DND-41 (cell line): ENCODE data around the gene HSPA12B.

ENCODE experiments used
- ATAC-seq: fragments of 200-7000 bp; cut with Tn5 transposase; 3 replicates; pipeline ENCODE4 v1.9.1; 2021; ENCODE audit warnings: low read depth; ENCODE audit not compliant: insufficient read depth
- DNase-seq: peaks from one replicate; pipeline ENCODE4 v3.0.0-alpha.2; 2020
- H2AFZ ChIP-seq: 2 replicates; pipeline ENCODE4 v1.6.0; 2012; ENCODE audit warnings: low read depth, low read length
- H3K27ac ChIP-seq: 2 replicates; pipeline ENCODE4 v1.5.1; 2012; ENCODE audit warnings: low read length, inconsistent platforms
- H3K27me3 ChIP-seq: fragments of 200-600 bp; sonication (generic); 2 replicates; pipeline ENCODE4 v1.6.0; 2012; ENCODE audit warnings: low read length, mild to moderate bottlenecking, inconsistent platforms; ENCODE audit not compliant: insufficient read depth, poor library complexity
- H3K36me3 ChIP-seq: 2 replicates; pipeline ENCODE4 v1.5.1; 2012; ENCODE audit warnings: low read length, inconsistent platforms; ENCODE audit not compliant: insufficient read depth
- H3K4me1 ChIP-seq: 2 replicates; pipeline ENCODE4 v1.5.1; 2012; ENCODE audit warnings: mild to moderate bottlenecking, low read length; ENCODE audit not compliant: insufficient read depth
- H3K4me2 ChIP-seq: 2 replicates; pipeline ENCODE4 v1.6.0; 2012; ENCODE audit warnings: mild to moderate bottlenecking, moderate library complexity, low read length, inconsistent platforms; ENCODE audit not compliant: insufficient read depth
- H3K4me3 ChIP-seq, 2 experiments: fragments of 200-600 bp in 1 of 2; shearing (Covaris generic) in 1 of 2; 2 replicates each; pipeline ENCODE4 v1.5.1; 2012 to 2016; ENCODE audit warnings: inconsistent platforms in 2 of 2, low read length in 2 of 2, mild to moderate bottlenecking in 2 of 2, low read depth in 1 of 2, moderate library complexity in 1 of 2
- H3K79me2 ChIP-seq: 2 replicates; pipeline ENCODE4 v1.6.0; 2012; ENCODE audit warnings: low read length, inconsistent platforms; ENCODE audit not compliant: insufficient read depth
- H3K9ac ChIP-seq: 2 replicates; pipeline ENCODE4 v1.6.0; 2012; ENCODE audit warnings: low read depth, mild to moderate bottlenecking, inconsistent platforms, low read length, moderate library complexity
- H3K9me3 ChIP-seq: 2 replicates; pipeline ENCODE4 v1.5.1; 2012; ENCODE audit warnings: low read length, moderate library complexity, mild to moderate bottlenecking, inconsistent platforms; ENCODE audit not compliant: insufficient read depth, severe bottlenecking
- H4K20me1 ChIP-seq: 2 replicates; pipeline ENCODE4 v1.6.0; 2012; ENCODE audit warnings: low read length; ENCODE audit not compliant: insufficient read depth
- EZH2 ChIP-seq: IDR thresholded peaks from 3 replicates; pipeline ENCODE4 v1.6.1; 2012; ENCODE audit warnings: borderline replicate concordance, low read depth, mild to moderate bottlenecking, moderate library complexity, low read length, inconsistent platforms; ENCODE audit not compliant: severe bottlenecking
- TF ChIP-seq, protein P1 (sequence below): IDR thresholded peaks from 2 replicates; pipeline ENCODE4 v1.5.1; 2012; ENCODE audit warnings: borderline replicate concordance, low read length, moderate library complexity, mild to moderate bottlenecking; ENCODE audit not compliant: poor library complexity, severe bottlenecking; ENCODE audit errors: extremely low read depth

HSPA12B gene

DNA sequence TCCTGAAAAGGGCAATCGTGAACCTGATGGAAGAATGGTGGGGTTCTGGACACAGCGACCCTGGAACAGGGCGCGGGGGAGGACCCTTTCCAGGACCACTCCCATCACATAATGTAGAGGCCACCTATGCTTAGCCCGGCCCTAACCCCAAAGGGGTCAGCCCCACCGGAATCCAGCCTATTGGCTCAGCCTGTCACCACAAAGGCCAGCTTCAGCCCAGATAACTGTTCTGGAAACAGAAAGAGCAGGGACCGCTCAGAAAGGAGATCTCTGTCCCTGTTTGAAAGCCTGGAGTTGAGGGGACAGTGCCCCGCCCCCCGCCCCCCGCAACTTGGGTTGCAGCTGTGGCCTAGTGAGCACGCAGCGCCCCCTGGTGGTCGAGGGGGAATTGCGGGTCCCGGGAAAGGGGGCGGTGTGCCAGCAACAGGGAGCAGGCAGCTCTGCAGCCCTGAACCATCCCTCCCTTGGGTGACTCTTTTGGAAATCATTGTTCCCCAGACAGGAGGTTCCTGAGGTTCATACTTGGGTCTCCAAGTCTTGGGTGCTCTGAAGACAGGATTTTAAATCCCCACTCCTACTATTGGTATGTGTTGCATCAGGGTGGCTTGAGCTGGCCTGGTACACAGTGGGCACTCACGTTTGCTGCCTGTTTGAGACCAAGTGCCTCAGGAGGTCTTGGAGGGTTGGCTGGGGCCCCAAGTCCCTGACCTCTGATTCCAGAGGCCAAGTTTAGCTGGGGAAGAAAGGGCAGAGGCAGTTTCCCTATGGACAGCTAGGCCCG is 21.6 kb upstream of the HSPA12B start:
- Histone ChIP-seq H4K20me1 (0 out of 2 replicates have a peak, but pooled peaks cover 7% of the 10 kb centered on the region), H3K4me3 (no peak overlapping the region), H2AFZ (no peak overlapping the region), H3K36me3 (no peaks in the 10 kb centered on the region), H3K9ac (no peak overlapping the region), H3K4me2 (0 out of 2 replicates have a peak overlapping the region, but pooled peaks have one; percentile 27), H3K27me3 (no peaks in the 10 kb centered on the region), H3K27ac (no peak overlapping the region), H3K79me2 (no peaks in the 10 kb centered on the region), H3K4me1 (0 out of 2 replicates have a peak, but pooled peaks cover 2% of the 10 kb centered on the region), H3K9me3 (no peaks in the 10 kb centered on the region)
- ATAC-seq (peak; percentile 91), DNase-seq (peak; percentile 83)
- no peak for TF ChIP-seq EZH2
- TF ChIP-seq, protein P1, sequence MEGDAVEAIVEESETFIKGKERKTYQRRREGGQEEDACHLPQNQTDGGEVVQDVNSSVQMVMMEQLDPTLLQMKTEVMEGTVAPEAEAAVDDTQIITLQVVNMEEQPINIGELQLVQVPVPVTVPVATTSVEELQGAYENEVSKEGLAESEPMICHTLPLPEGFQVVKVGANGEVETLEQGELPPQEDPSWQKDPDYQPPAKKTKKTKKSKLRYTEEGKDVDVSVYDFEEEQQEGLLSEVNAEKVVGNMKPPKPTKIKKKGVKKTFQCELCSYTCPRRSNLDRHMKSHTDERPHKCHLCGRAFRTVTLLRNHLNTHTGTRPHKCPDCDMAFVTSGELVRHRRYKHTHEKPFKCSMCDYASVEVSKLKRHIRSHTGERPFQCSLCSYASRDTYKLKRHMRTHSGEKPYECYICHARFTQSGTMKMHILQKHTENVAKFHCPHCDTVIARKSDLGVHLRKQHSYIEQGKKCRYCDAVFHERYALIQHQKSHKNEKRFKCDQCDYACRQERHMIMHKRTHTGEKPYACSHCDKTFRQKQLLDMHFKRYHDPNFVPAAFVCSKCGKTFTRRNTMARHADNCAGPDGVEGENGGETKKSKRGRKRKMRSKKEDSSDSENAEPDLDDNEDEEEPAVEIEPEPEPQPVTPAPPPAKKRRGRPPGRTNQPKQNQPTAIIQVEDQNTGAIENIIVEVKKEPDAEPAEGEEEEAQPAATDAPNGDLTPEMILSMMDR: peak; percentile 99

DNA sequence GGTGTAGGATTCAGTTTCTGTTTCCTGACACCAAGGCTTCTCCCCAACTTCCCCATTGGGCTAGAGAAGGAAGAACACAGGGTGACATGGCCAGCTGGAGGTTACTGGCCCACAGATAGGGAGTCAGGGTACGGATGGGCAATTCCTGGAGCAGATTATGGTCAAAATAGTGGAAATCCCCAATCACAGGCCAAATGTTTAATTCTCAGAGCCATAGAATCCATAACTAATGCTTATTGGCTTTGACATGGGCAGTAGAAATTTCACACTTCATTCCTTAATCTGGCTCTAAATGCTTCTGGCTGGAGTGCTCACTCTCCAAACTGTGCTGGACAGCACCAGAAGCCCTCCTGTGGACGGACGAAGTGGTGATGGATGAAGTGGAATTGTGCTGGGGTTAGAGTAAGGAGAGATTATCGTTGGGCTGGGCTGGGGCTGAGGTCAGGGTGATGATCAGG is 21.0 kb upstream of the HSPA12B start:
- Histone ChIP-seq H3K27ac (no peak overlapping the region), H3K27me3 (no peaks in the 10 kb centered on the region), H3K4me2 (no peak overlapping the region), H3K9ac (no peak overlapping the region), H3K4me1 (0 out of 2 replicates have a peak, but pooled peaks cover 2% of the 10 kb centered on the region), H3K4me3 (no peak overlapping the region), H3K79me2 (no peaks in the 10 kb centered on the region), H3K9me3 (no peaks in the 10 kb centered on the region), H2AFZ (no peak overlapping the region), H4K20me1 (0 out of 2 replicates have a peak, but pooled peaks cover 7% of the 10 kb centered on the region), H3K36me3 (no peaks in the 10 kb centered on the region)
- TF ChIP-seq, protein P1: no peak
- no peak for TF ChIP-seq EZH2
- no peak for DNase-seq
- no peak for ATAC-seq

DNA sequence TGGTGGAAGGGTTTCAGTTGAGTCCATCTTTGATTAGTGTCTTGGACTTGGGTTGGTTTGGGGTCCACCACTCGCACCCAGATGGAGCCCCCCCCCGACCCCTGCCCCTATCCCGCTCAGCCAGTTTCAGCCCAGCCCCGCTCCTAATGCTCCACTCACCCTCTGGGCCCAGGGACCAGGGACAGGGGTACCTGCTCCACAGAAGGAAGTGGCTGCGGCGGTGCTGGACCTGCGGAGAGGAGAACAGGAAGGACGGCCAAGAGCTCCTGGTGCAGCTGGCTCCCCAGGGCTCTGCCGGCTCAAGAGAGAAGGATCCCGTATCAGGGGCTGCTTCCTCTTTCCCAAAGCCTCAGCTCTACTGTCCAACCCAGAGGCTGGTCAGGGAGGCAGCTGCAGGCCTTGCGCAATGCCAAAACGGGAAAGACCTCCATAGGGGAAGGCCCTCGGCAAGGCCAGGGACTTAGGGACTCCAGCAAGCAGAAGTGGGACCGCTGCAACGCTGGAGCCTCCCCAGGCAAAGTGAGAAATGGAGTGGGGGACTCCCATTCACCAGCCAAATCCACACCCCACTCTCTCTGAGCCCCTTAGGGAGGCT is 20.1 kb upstream of the HSPA12B start, which contains the start of gene SIGLEC1:
Gene SIGLEC1, minus strand, starts transcription at position 322 of the 595 bp plus-strand sequence. CDS start 5,472 bp downstream, outside the sequence.
- no peak for DNase-seq
- TF ChIP-seq, protein P1: no peak
- no peak for TF ChIP-seq EZH2
- H3K9me3 ChIP-seq: no peaks in the 10 kb centered on the region
- H3K4me3 ChIP-seq: no peak within 1 kb of the TSS
- no peak within 1 kb of the TSS for H3K4me2 ChIP-seq
- H3K4me1 ChIP-seq: 0 out of 2 replicates have a peak, but pooled peaks cover 2% of the 10 kb centered on the region
- no peak within 1 kb of the TSS for H3K9ac ChIP-seq
- H4K20me1 ChIP-seq: 0 out of 2 replicates have a peak, but pooled peaks cover 7% of the 10 kb centered on the region
- H2AFZ ChIP-seq: no peak within 1 kb of the TSS
- no peak within 1 kb of the TSS for H3K27ac ChIP-seq
- no peak for ATAC-seq
- H3K79me2 ChIP-seq: no peaks in the 10 kb centered on the region
- no peaks in the 10 kb centered on the region for H3K27me3 ChIP-seq
- no peaks in the 10 kb centered on the region for H3K36me3 ChIP-seq
